ENCODE data around the gene TIMM50.

Gene TIMM50

DNA sequence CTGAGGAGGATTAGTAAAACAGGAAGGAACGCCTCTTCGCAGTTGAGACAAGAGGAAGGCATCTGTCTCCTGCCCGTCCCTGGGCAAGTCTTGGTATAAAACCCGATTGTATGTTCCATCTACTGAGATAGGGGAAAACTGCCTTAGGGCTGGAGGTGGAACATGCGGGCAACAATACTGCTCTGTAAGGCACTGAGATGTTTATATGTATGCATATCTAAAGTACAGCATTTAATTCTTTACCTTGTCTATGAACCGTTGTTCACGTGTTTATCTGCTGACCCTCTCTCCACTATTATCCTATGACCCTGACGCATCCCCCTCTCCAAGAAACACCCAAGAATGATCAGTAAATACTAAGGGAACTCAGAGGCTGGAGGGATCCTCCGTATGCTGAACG, 722 bp upstream of the TIMM50 start:
- peak overlapping the region; percentile 71 for H3K9ac ChIP-seq (ENCODE audit: low read length)
- TF ChIP-seq, protein P1, sequence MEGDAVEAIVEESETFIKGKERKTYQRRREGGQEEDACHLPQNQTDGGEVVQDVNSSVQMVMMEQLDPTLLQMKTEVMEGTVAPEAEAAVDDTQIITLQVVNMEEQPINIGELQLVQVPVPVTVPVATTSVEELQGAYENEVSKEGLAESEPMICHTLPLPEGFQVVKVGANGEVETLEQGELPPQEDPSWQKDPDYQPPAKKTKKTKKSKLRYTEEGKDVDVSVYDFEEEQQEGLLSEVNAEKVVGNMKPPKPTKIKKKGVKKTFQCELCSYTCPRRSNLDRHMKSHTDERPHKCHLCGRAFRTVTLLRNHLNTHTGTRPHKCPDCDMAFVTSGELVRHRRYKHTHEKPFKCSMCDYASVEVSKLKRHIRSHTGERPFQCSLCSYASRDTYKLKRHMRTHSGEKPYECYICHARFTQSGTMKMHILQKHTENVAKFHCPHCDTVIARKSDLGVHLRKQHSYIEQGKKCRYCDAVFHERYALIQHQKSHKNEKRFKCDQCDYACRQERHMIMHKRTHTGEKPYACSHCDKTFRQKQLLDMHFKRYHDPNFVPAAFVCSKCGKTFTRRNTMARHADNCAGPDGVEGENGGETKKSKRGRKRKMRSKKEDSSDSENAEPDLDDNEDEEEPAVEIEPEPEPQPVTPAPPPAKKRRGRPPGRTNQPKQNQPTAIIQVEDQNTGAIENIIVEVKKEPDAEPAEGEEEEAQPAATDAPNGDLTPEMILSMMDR (IDR thresholded peaks at IDR 0.05; ENCODE audit: low read depth, low read length): no peak
- TF ChIP-seq EZH2phosphoT487 (IDR thresholded peaks at IDR 0.05; ENCODE audit: low read depth): no peak
- peak overlapping the region; percentile 64 for H3K4me2 ChIP-seq (ENCODE audit: low read length)
- H3K27ac ChIP-seq (ENCODE audit: low read length): peak overlapping the region; percentile 59
- peaks cover 20% of the 10 kb centered on the region for H3K4me1 ChIP-seq (ENCODE audit: low read length)
- H3K36me3 ChIP-seq (replicated peaks; ENCODE audit: low read depth, low read length): peaks cover 32% of the 10 kb centered on the region
- no peaks in the 10 kb centered on the region for H3K9me3 ChIP-seq (ENCODE audit: insufficient read depth, low read length)
- H4K20me1 ChIP-seq (ENCODE audit: insufficient read depth, low read length): no peaks in the 10 kb centered on the region
- H3K79me2 ChIP-seq (ENCODE audit: low read length): peaks cover 32% of the 10 kb centered on the region
- H2AFZ ChIP-seq (ENCODE audit: low read depth, low read length): peak overlapping the region; percentile 24
- H3K27me3 ChIP-seq (ENCODE audit: low read depth, low read length): no peaks in the 10 kb centered on the region
- H3K4me3 ChIP-seq (ENCODE audit: low read length): peak overlapping the region; percentile 90

GRCh38 chr19:39481229-39481545, 549 bp downstream of the TIMM50 start:
- Histone ChIP-seq H3K4me2 (ENCODE audit: low read length) (peak overlapping the region; percentile 99), H3K27ac (ENCODE audit: low read length) (peak overlapping the region; percentile 46), H3K4me1 (ENCODE audit: low read length) (peaks cover 20% of the 10 kb centered on the region), H3K4me3 (ENCODE audit: low read length) (peak overlapping the region; percentile 90), H3K36me3 (replicated peaks; ENCODE audit: low read depth, low read length) (peaks cover 22% of the 10 kb centered on the region), H3K9me3 (ENCODE audit: insufficient read depth, low read length) (no peaks in the 10 kb centered on the region), H3K27me3 (ENCODE audit: low read depth, low read length) (no peaks in the 10 kb centered on the region), H2AFZ (ENCODE audit: low read depth, low read length) (no peak overlapping the region), H3K79me2 (ENCODE audit: low read length) (peaks cover 37% of the 10 kb centered on the region), H4K20me1 (ENCODE audit: insufficient read depth, low read length) (no peaks in the 10 kb centered on the region), H3K9ac (ENCODE audit: low read length) (peak overlapping the region; percentile 87)
- TF ChIP-seq, protein P1 (IDR thresholded peaks at IDR 0.05; ENCODE audit: low read depth, low read length): no peak
- no peak for TF ChIP-seq EZH2phosphoT487 (IDR thresholded peaks at IDR 0.05; ENCODE audit: low read depth)

- Histone ChIP-seq H3K36me3 (replicated peaks; ENCODE audit: low read depth, low read length) (peaks cover 23% of the 10 kb centered on the region), H3K79me2 (ENCODE audit: low read length) (peaks cover 38% of the 10 kb centered on the region), H3K9me3 (ENCODE audit: insufficient read depth, low read length) (no peaks in the 10 kb centered on the region), H3K4me1 (ENCODE audit: low read length) (peaks cover 20% of the 10 kb centered on the region), H3K27ac (ENCODE audit: low read length) (no peak overlapping the region), H3K27me3 (ENCODE audit: low read depth, low read length) (no peaks in the 10 kb centered on the region), H2AFZ (ENCODE audit: low read depth, low read length) (no peak overlapping the region), H3K4me2 (ENCODE audit: low read length) (peak overlapping the region; percentile 99), H4K20me1 (ENCODE audit: insufficient read depth, low read length) (no peaks in the 10 kb centered on the region), H3K4me3 (ENCODE audit: low read length) (peak overlapping the region; percentile 90), H3K9ac (ENCODE audit: low read length) (peak overlapping the region; percentile 87)
- TF ChIP-seq, protein P1 (IDR thresholded peaks at IDR 0.05; ENCODE audit: low read depth, low read length): no peak
- no peak for TF ChIP-seq EZH2phosphoT487 (IDR thresholded peaks at IDR 0.05; ENCODE audit: low read depth)
Observed at GRCh38 chr19:39481676-39482075, 1.0 kb downstream of the TIMM50 start.

DNA sequence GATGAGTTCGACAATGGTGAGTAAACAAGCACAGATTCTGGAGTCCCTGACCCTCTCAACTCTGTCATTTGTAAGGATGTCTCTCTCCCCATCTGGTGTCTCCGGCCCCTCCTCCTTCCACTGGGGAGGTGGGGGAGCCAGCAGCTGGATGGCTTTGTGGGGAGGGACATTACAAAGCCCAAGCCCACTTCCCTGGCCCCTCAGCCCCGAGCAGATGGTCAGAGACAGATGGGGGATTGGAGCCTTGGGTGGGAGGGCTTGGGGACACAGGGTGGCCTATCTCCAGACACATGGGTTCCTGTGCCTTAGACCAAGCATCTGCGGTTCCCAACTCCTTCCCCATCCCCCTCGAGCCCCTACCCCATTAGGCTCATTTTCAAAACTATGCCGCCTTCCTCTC, 2.5 kb downstream of the TIMM50 start:
- Histone ChIP-seq H3K36me3 (replicated peaks; ENCODE audit: low read depth, low read length) (peaks cover 29% of the 10 kb centered on the region), H2AFZ (ENCODE audit: low read depth, low read length) (no peak overlapping the region), H3K79me2 (ENCODE audit: low read length) (peaks cover 42% of the 10 kb centered on the region), H3K27ac (ENCODE audit: low read length) (no peak overlapping the region), H3K4me1 (ENCODE audit: low read length) (peaks cover 20% of the 10 kb centered on the region), H3K27me3 (ENCODE audit: low read depth, low read length) (no peaks in the 10 kb centered on the region), H4K20me1 (ENCODE audit: insufficient read depth, low read length) (no peaks in the 10 kb centered on the region), H3K9me3 (ENCODE audit: insufficient read depth, low read length) (no peaks in the 10 kb centered on the region), H3K4me2 (ENCODE audit: low read length) (no peak overlapping the region), H3K9ac (ENCODE audit: low read length) (no peak overlapping the region), H3K4me3 (ENCODE audit: low read length) (no peak overlapping the region)
- TF ChIP-seq, protein P1 (IDR thresholded peaks at IDR 0.05; ENCODE audit: low read depth, low read length): no peak
- no peak for TF ChIP-seq EZH2phosphoT487 (IDR thresholded peaks at IDR 0.05; ENCODE audit: low read depth)

Data from OCI-LY3 (cell line).